Tibial nerve (tissue), 3 donors: ENCODE data around the gene GMDS.

ENCODE experiments used
- CTCF ChIP-seq, 5 experiments: fragments of 200-600 bp in 3 of 5; fragments of 450-650 bp in 2 of 5; sonication (generic) in 3 of 5; IDR thresholded peaks; one replicate each; pipeline ENCODE4 v1.5.1; 2016 to 2019; ENCODE audit warnings: antibody characterized with exemption in 5 of 5, mild to moderate bottlenecking in 3 of 5, moderate library complexity in 2 of 5
- POLR2A ChIP-seq, 2 donors: fragments of 450-650 bp; IDR thresholded peaks; one replicate each; pipeline ENCODE4 v1.6.1; 2017; ENCODE audit warnings: antibody characterized with exemption in 2 of 2, mild to moderate bottlenecking in 2 of 2, moderate library complexity in 2 of 2

- TF ChIP-seq CTCF (IDR thresholded peaks at IDR 0.05) (no peak), POLR2A (IDR thresholded peaks at IDR 0.05) (no peak)
These were observed 604.9 kb downstream of the GMDS start for GRCh38 chr6:1640476-1640875.
